Cerebellar nuclear complex (tissue), 1 donor: ENCODE measurements around the gene IL4I1.

Source experiments
- DNase-seq, 2 experiments: peaks; one replicate each; lab custom pipeline; 2025; lab: John Stamatoyannopoulos, UW

IL4I1 gene

DNA sequence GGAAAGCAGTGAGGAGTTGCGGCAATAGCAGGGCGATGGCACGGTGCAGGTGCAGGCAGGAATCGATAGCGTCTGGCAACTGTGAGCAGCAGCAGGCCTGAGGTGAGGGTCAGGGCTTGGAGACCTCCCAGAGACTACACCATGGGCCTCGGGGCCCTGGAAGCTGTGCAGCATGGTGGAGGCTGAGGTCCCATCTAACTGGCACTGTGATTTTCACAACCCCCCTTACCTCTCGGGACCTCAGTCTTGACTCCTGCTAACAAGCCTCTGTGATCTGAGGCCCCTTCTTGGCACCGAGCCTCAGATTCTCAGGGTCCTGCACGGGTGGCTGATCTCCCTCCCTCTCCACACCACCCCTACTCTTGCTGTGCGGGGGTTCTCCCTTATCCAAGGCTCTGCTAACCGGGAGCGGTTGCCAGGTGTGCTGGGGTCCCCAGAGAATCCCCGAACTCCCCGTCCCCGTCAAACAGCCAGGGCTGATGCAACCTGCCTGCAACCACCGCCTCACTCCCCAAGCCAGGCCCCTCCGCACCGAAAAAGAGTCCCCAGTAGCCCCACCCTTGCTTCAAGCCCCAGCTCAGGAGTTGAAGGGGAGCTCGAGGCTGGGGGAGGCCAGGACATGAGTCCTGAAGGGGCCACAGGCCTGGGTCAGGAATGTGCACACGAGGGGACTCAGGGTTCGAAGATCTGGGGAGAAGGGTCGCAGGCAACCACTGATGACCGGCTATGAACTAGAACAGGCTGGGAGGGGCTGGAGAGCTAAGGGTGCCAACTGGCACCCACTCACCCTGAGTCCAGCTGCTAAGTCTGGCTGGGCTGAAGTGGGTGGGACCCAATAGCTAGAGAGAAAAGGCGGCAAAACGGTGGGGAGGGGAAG lies 27.6 kb upstream of the IL4I1 start:
- DNase-seq, result no peak

DNA sequence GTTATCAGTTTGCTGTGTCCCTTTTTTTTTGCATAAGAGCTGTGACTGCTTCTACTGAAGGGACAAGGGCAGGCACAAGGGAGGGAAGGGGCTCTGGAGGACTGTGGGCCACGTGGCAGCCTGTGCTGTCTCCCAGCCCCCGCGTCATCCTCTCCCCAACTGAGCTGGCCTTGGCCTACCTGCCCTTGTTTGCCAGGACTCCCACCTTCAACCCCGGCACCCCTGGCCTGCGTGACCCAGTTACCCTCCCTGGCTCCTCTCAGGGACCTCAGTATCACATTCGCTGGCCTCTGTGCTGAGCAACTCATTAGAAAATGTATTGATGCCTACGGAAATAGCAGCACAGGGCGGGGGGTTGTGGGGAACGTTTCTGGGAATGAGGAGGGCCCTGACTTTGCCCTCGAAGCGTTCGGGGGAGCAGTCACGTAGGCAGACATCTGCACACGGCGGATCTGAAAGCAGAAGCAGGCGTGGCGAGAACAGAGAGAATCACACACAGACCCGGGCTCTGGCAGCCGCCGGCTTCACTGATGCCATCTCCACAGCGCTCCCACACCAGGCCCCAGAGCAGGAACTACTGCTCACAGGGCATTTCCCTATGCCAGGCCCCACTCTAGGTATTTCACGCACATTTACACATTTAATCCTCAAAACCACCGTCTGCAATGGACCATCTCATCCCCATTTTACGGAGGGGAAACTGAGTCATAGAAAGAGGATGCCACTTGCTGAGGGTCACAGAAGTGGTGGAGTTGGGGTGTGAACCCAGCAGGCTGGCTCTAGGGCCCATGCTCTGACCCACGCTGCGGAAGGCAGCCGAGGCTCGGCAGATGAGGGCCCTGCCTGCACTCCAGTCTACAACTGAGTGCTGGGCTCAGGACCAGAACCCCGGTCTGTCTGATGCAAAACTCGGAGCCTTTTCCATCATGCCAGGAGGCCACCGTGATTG lies 26.6 kb upstream of the IL4I1 start:
- DNase-seq, result no peak

GRCh38 chr19:49921871-49922795 lies 25.4 kb upstream of the IL4I1 start:
- DNase-seq, result no peak

DNA sequence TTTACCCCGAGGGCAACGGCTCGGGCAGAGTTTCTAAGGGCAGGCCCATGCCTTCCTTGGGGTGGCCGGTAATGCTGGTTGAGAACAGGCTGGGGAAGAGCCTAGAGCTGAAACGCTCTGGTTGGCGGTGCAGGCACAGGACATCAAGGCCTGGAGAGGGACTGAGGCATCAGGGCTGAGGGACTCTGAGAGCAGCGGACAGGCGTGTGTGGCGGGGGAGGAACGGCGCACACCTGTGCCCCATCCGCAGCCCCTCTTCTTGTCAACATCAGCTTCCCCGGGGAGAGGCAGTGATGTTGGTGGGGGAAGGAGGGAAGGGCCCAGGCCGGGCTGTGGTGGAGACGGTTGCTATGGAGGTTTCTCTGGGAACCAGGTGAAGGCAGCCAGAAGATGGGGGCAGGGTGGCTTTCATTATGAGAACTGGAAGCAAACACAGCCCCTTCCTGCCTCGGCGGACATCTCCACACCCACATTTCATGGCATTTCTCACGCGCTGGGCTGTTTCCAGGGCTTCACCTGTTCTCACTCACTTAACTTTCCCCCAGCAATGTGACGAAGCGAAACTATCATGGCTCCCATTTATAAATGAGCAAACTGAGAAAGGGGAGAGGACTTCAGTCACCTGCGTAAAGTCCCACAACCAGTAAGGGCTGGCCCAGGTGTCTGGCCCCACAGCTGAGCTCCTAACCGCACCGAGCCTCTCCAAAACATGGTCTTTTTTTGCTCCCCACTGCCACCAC lies 24.1 kb upstream of the IL4I1 start:
- no peak for DNase-seq

- DNase-seq, result no peak
These were observed 21.4 kb upstream of the IL4I1 start for GRCh38 chr19:49918089-49918488.

- no peak for DNase-seq
These were observed 20.4 kb upstream of the IL4I1 start for GRCh38 chr19:49916839-49917733.

- no peak for DNase-seq
These were observed 18.6 kb upstream of the IL4I1 start for GRCh38 chr19:49915271-49915670.

- DNase-seq, result no peak
These were observed 17.0 kb upstream of the IL4I1 start for GRCh38 chr19:49913720-49914119.

- no peak for DNase-seq
These were observed 16.4 kb upstream of the IL4I1 start for GRCh38 chr19:49912965-49913685.

DNA sequence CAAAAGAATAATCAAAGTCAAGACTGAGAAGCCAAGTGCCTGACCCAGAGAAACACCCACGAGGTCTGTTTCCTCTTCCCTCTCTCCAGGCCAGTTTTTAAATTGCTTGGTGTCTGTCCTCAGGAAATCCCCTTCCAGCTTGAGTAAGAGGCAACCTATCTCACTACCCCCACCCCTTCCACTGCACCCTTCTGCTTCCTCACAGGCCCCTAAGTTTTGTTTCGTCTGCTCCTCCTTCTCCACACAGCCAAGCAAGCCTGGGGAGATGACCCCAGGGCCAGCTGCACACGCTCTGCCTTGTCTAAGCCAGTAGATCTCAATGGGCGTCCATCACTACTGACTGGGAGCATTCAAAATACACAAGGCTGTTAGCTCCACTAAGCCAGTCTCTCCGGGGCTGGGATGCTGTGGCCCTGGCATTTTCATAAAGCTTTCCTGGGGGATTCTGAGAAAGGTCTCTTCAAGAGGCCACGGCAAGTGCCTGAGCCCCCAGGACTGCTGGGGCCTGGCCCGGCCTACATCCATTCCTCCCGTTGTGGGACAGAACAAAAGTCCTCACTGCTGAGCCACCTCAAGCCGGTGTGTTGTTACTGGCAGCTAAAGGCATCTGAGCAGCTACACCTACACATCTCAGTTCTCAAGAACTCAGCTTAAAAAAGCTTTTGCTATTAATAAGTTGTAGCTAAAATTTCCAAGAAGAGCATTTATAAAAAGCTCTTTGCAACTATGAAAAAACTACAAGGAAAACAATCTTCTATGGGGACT lies 14.9 kb upstream of the IL4I1 start:
- no peak for DNase-seq

GRCh38 chr19:49910179-49910578 lies 13.5 kb upstream of the IL4I1 start:
- DNase-seq, result no peak

DNA sequence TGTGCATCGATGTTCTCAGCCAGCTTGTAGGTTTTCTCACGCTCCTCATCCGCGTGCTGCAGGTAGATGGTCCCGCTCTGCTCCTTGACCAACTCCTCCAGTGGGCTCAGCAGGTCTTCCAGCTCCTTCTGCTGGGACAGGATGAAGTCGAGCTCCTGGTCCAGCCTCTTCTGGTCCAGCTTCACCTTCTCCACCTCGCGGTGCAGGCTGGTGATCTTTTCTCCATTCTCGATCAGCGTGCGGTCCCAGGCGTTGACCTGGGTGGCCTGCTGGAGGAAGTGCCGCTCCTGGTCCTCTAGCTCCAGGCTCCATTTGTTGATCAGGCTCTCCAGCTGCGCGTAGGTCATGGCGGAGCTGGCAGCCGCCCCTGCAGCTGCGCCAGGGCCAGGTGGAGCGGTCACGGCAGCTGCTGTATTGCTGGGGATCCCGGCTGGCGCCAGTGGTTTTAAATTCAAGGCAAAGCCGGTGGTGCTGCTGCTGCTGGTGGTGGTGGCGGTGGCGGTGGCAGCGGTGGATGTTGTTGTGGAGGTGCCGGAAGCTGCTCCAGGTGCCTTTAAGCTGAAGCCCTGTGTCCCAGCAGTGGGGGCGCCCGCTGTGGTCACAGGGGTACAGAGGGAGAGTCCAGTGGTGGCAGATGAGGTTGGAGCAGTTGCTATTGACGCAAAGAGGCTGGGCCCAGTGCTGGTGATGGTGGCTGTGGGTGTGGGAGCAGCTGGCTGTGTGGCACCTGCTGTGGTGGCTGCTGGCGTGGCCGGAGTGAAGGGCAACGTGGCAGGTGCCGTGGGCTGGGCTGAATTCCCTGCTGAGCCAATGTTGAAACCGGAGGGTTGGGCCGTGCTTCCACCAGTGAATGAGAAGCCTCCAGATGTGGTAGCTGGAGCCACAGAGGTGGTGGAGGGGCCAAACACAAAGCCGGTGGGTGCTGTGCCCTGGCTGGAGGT lies 12.1 kb upstream of the IL4I1 start:
- no peak for DNase-seq

- no peak for DNase-seq
These were observed 11.2 kb upstream of the IL4I1 start for GRCh38 chr19:49907745-49908446.

DNA sequence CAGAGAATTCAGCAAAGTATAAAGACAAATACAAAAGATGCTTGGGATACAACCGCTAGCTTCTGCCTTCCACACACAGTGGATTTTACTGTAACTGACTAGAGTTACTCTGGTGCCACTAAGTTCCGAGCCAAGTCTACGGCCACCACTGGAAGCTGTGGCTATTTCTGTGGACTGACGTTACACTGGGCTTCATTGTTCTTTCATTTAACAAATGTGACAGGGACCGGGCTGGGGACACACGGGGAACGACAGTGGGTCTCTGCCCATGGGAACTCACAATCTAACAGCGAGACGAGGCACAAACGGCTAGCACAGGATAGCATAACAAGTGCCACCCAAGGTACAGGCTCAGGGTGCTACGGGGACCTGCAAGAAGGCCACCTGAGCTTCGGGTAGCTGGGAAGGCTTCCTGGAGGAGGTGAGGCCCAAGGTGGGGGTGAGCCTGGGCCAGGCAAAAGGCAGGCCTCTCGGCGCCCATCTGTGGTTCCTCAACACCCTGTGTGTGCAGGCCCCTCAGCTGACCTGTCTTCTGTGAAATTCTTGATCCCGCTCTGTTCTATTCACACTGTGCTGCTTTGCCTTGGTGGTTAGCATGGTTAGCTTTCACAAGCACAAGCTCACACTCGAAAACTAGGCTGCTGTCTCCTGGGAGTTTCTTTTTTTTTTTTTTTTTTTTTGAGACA lies 10.3 kb upstream of the IL4I1 start:
- DNase-seq, result no peak

DNA sequence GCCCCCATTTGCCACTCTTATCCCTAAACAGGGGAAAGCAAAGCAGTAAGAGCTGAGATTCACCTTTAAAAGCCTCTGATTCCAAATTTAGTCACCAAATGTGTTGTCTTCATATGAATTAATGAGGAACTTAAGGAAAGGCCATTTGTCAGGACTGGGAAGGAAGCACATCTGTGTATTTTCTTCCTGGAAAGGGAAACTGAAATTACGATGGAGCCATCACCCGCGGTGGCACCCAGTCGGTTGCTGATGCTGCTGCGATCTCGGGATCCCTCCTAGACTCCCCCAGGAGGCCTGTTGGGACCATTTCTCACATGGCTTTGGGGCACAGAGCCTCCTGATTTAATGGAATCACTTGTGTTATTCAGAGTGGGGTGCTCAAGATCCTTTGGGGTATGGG lies 7.4 kb upstream of the IL4I1 start:
- DNase-seq, result no peak
